Common myeloid progenitor, CD34-positive (primary cell): ENCODE data around the gene MRFAP1L1.

Experiments used
- CTCF ChIA-PET: fragments of 350-600 bp; sonication (Branson Sonifier 250); formaldehyde crosslinking; loops from one replicate; lab custom pipeline; 2021; ENCODE audit warnings: antibody characterized with exemption; lab: Charles Lee
- POLR2A ChIA-PET: fragments of 350-600 bp; sonication (Branson Sonifier 250); formaldehyde crosslinking; loops from one replicate; lab custom pipeline; 2021; ENCODE audit warnings: antibody characterized with exemption; lab: Charles Lee
- DNase-seq, 3 donors: peaks; one replicate each; pipeline versions ENCODE4 v3.0.0 to v3.0.0-alpha.2; 2013
- H3K27ac ChIP-seq, 2 experiments: 1 replicate in 1 of 2; 2 replicates in 1 of 2; pipeline ENCODE4 v1.7.0; 2013; ENCODE audit warnings: inconsistent platforms in 2 of 2, low read length in 2 of 2, mild to moderate bottlenecking in 2 of 2, low read depth in 1 of 2, moderate library complexity in 1 of 2; ENCODE audit not compliant: severe bottlenecking in 2 of 2, insufficient read depth in 1 of 2, poor library complexity in 1 of 2
- H3K27me3 ChIP-seq, 5 experiments: replicated peaks in 2 of 5; 1 replicate in 3 of 5; 2 replicates in 2 of 5; pipeline versions ENCODE4 v1.6.1 to v1.7.0; 2013; ENCODE audit warnings: low read length in 4 of 5, mild to moderate bottlenecking in 2 of 5, moderate library complexity in 2 of 5, inconsistent platforms in 1 of 5; ENCODE audit not compliant: insufficient read depth in 5 of 5, control insufficient read depth in 4 of 5
- H3K36me3 ChIP-seq, 4 experiments: 1 replicate in 2 of 4; 2 replicates in 2 of 4; pipeline versions ENCODE4 v1.6.1 to v1.7.0; 2013; ENCODE audit warnings: low read length in 3 of 4, control low read depth in 1 of 4, mild to moderate bottlenecking in 1 of 4; ENCODE audit not compliant: control insufficient read depth in 4 of 4, insufficient read depth in 4 of 4
- H3K4me1 ChIP-seq, 4 experiments: 1 replicate in 3 of 4; 2 replicates in 1 of 4; pipeline versions ENCODE4 v1.6.1 to v1.7.1; 2013; ENCODE audit warnings: low read length in 3 of 4, mild to moderate bottlenecking in 3 of 4, control low read depth in 1 of 4, inconsistent platforms in 1 of 4, moderate library complexity in 1 of 4; ENCODE audit not compliant: control insufficient read depth in 4 of 4, insufficient read depth in 4 of 4; ENCODE audit errors: control extremely low read depth in 1 of 4
- H3K4me3 ChIP-seq, 7 experiments: 1 replicate in 4 of 7; 2 replicates in 3 of 7; pipeline versions ENCODE4 v1.5.1 to v1.7.0; 2013; ENCODE audit warnings: mild to moderate bottlenecking in 7 of 7, low read length in 6 of 7, moderate library complexity in 6 of 7, inconsistent platforms in 2 of 7, low read depth in 2 of 7, control low read depth in 1 of 7; ENCODE audit not compliant: insufficient read depth in 4 of 7, control insufficient read depth in 1 of 7; ENCODE audit errors: extremely low read depth in 1 of 7
- H3K9me3 ChIP-seq, 5 experiments: 1 replicate in 4 of 5; 2 replicates in 1 of 5; pipeline versions ENCODE4 v1.6.1 to v1.7.1; 2013; ENCODE audit warnings: low read length in 4 of 5, mild to moderate bottlenecking in 2 of 5, inconsistent platforms in 1 of 5, low read depth in 1 of 5, moderate library complexity in 1 of 5; ENCODE audit not compliant: control insufficient read depth in 4 of 5, insufficient read depth in 2 of 5; ENCODE audit errors: control extremely low read depth in 1 of 5
- WGBS: methylation state at CpG from one replicate; pipeline ENCODE4 v1.1.5; 2013; ENCODE audit not compliant: insufficient coverage; 5-methylcytosine and 5-hydroxymethylcytosine counted together

MRFAP1L1 gene

DNA sequence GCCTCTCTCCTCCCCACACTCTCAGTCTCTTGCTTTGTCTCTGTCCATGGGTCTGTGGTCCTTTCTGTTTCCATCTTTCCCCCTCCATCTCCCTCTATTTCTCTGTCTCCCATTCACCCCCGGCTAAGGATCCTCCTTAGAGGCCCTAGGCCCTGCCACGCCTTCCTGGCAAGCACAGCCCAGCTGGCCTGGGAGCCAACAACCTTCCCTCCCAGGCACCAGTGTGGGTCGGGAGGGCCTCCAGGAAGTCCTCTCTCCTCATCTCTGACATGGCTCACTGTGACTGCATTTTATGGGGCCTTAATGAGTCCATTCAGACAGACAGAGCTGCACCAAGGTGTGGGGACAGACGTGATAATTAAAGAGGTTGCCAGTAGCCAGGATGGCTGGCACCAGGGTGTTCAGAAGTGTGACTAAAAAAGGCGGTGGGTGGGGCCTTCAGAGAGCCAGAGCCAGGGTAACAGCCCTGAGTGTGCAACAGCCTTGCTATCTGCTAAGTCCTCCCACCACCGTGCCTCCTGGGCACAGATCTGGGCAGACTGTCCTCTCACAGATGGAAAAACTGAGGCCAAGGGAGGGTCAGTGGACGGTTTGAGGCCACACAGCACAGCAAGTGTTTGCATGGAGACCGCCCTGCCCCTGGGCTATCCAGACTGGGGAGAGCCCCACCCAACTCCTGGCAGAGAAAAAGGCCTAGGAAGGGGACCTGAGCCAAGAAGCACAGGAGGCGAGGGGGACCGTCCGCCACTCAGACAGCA is 37.8 kb upstream of the MRFAP1L1 start:
- H3K9me3 ChIP-seq: no peaks in the 10 kb centered on the region
- ChIA-PET CTCF (no interaction called here), POLR2A (no interaction called here)
- H3K27me3 ChIP-seq: peaks cover 0 to 5% (median 0%) of the 10 kb centered on the region in 5 experiments
- H3K36me3 ChIP-seq: no peaks in the 10 kb centered on the region
- H3K27ac ChIP-seq: no peak overlapping the region
- peaks cover 0 to 10% (median 4%) of the 10 kb centered on the region in 4 experiments for H3K4me1 ChIP-seq
- WGBS: 94% methylated on average over 10 of the region's 11 CpGs
- DNase-seq: no peak
- no peak overlapping the region for H3K4me3 ChIP-seq

GRCh38 chr4:6746721-6747293 is 37.1 kb upstream of the MRFAP1L1 start:
- WGBS: 94% methylated on average over 15 of the region's 20 CpGs
- Histone ChIP-seq H3K9me3 (no peaks in the 10 kb centered on the region), H3K27me3 (peaks cover 0 to 5% (median 0%) of the 10 kb centered on the region in 5 experiments), H3K27ac (no peak overlapping the region), H3K4me3 (no peak overlapping the region), H3K36me3 (no peaks in the 10 kb centered on the region), H3K4me1 (peaks cover 0 to 4% (median 2%) of the 10 kb centered on the region in 4 experiments)
- ChIA-PET CTCF (interaction anchor here (1.3 kb wide), 1 partner anchor 128 kb away, joined by 3 read pairs; no protein-coding TSS in a partner anchor), POLR2A (no interaction called here)
- DNase-seq: no peak

- DNase-seq: no peak
- 88% methylated on average over 7 of the region's 11 CpGs for WGBS
- peaks cover 0 to 5% (median 0%) of the 10 kb centered on the region in 5 experiments for H3K27me3 ChIP-seq
- no peak overlapping the region for H3K27ac ChIP-seq
- no peaks in the 10 kb centered on the region for H3K36me3 ChIP-seq
- no peaks in the 10 kb centered on the region for H3K4me1 ChIP-seq
- H3K9me3 ChIP-seq: no peaks in the 10 kb centered on the region
- POLR2A ChIA-PET: interaction anchor here (0.6 kb wide), 1 partner anchor 40 kb away, joined by 4 read pairs; no protein-coding TSS in a partner anchor
- no peak overlapping the region for H3K4me3 ChIP-seq
- CTCF ChIA-PET: no interaction called here
Measured at GRCh38 chr4:6742989-6743388, 33.3 kb upstream of the MRFAP1L1 start.

- H3K4me1 ChIP-seq: no peaks in the 10 kb centered on the region
- H3K4me3 ChIP-seq: no peak overlapping the region
- no peak for DNase-seq
- CTCF ChIA-PET: no interaction called here
- peaks cover 0 to 5% (median 0%) of the 10 kb centered on the region in 5 experiments for H3K27me3 ChIP-seq
- H3K36me3 ChIP-seq: no peaks in the 10 kb centered on the region
- no peaks in the 10 kb centered on the region for H3K9me3 ChIP-seq
- POLR2A ChIA-PET: no interaction called here
- WGBS: no CpG with 5 or more reads among the region's 2 CpGs
- no peak overlapping the region for H3K27ac ChIP-seq
Measured at GRCh38 chr4:6742507-6742906, 32.8 kb upstream of the MRFAP1L1 start.

DNA sequence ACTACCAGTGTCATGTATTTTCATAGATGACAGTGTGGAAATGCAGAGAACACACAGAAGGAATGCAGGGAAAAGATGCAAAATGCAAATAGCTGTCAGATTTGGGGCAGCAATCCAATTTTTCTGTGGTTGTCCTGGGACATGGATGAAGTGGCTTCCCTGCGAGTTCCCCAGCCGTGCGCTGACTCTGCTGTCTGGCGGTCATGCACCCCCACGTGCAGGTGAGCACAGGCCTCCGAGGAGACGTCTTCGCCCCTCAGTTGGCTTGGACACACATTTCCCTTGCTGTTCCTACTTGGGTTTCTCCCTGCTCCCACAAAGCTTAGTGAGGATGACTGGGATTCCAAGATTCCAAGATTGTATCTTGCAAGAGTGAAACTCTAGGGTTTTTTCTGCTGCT is 30.7 kb upstream of the MRFAP1L1 start:
- H3K36me3 ChIP-seq: no peaks in the 10 kb centered on the region
- CTCF ChIA-PET: interaction anchor here (1.5 kb wide), 1 partner anchor 28 kb away, joined by 3 read pairs; no protein-coding TSS in a partner anchor
- DNase-seq: no peak
- H3K27ac ChIP-seq: no peak overlapping the region
- POLR2A ChIA-PET: no interaction called here
- peaks cover 0 to 5% (median 0%) of the 10 kb centered on the region in 5 experiments for H3K27me3 ChIP-seq
- 98% methylated on average over 8 of the region's 8 CpGs for WGBS
- no peaks in the 10 kb centered on the region for H3K9me3 ChIP-seq
- no peaks in the 10 kb centered on the region for H3K4me1 ChIP-seq
- H3K4me3 ChIP-seq: no peak overlapping the region

DNA sequence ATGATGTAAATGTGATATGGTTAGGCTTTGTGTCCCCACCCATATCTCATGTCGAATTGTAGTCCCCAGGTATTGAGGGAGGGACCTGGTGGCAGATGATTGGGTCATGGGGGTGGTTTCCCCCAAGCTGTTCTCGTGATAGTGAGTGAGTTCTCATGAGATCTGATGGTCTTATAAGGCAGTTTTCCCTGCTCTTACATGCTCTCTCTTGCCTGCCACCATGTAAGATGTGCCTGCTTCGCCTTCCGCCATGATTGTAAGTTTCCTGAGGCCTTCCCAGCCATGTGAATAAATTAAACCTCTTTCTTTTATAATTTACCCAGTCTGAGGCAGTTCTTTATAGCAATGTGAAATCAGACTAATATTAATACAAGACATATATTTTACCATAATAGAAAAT is 30.3 kb upstream of the MRFAP1L1 start:
- ChIA-PET CTCF (interaction anchor here (1.5 kb wide), 1 partner anchor 29 kb away, joined by 3 read pairs; no protein-coding TSS in a partner anchor), POLR2A (no interaction called here)
- DNase-seq: no peak
- H3K4me3 ChIP-seq: no peak overlapping the region
- H3K27me3 ChIP-seq: peaks cover 0 to 5% (median under 1%) of the 10 kb centered on the region in 5 experiments
- H3K36me3 ChIP-seq: no peaks in the 10 kb centered on the region
- 100% methylated on average over 1 of the region's 4 CpGs for WGBS
- no peaks in the 10 kb centered on the region for H3K4me1 ChIP-seq
- H3K27ac ChIP-seq: no peak overlapping the region
- H3K9me3 ChIP-seq: no peaks in the 10 kb centered on the region
